Activated T-helper 1 cell treated with Interleukin-2 at 50 U/mL for 16 hours (primary cell): ENCODE results near the gene LYZL1.
"Not testable (repeated sequence)": the region's sequence is repeated elsewhere in the genome, so short reads cannot be mapped to it uniquely, and the experiment has no call there.

Experiments used
- DNase-seq: peaks from one replicate; pipeline ENCODE4 v3.0.0-alpha.2; 2020; ENCODE audit warnings: low read depth

Gene LYZL1

DNA sequence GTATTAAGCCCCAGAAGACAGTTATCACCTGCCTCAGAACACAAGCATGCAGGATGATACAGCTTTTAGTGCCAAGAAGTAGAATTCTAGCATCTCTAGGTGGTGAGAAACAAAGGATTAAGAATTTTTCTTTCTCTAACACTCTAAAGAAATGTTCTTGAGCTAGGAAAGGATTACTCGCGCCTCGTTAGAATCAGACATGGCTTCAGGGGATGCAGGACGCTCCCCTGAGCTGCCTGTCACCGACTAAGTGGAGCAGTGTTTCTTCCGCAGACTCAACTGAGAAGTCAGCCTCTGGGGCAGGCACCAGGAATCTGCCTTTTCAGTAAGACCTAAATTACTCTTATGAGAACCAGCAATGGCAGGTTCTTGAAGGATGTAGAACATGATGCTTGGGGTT lies at the start of gene LYZL1:
Gene LYZL1, plus strand, starts transcription at position 165 of the 400 bp plus-strand sequence. CDS start 2,798 bp downstream, outside the sequence.
- not testable (repeated sequence) for DNase-seq

DNA sequence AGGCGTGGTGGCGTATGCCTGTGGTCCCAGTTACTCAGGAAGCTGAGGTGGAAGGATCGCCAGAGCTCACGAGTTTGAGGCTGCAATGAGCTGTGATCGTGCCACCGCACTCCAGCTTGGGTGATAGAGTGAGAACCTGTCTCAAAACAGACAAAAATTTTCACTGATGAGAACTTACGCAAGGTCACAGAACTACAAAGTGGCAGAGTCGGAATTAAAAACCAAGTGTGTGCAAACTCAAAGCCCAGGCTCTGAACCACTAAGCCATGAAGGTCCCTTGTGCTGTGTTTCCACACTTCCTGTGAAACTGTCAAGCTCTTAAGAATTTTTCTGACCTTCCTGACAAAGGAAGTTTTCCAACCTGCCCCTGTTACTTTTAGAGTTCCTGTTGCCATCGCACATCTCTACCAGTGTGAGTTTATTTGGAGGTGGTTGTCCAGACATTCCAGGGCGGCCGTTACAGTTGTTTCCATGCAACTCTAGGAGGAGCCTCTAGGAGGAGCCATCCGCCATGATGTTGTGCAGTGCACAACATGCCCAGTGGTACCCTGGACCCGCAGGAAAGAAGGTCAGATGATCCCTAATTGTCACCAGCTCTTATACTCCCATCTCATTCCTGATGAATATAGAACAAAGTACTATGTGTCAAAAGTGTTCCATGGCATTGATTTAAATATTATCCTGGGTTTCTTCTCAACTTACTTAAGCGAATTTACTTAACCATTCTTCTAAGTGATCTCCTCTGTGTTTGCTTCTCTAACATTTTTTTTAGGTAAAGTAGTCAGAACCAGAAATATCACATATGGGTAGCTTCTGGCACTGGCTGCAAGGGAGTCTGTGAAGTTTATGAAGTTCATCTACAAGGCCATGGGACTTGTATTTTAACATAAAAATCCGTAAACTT lies 49.0 kb upstream of the LYZL1 start:
- DNase-seq = no peak

DNA sequence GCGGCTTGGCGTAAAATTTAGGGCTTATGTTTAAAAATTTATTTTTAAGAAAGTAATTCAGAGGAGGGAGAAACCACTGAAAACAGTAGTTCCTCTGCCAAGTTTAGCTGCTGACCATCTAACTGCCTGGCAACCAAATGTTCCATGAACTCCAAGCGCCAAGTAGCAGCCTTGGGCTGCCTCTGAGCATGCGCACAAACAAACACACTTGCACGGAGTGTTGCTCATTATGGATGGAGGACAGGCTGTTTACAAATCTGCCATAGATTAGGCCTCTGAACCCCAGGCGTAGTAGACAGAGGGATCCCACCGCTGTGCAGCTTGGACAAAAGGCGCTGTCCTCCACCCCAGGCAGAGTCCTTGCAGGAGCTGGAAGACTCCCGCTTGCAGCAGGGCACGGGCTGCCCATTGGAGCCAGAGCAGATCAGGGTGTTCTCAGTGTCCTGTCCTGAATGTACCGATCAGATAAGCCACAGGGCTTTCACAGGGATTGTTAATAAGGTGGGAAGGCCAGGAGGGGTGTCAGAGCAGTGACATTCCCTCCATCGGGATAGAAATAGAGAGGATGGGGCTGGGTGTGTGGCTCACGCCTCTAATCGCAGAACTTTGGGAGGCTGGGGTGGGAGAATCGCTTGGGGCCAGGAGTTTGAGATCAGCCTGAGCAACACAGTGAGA lies 47.7 kb upstream of the LYZL1 start:
- DNase-seq = no peak

- DNase-seq = no peak
Observed at GRCh38 chr10:29241925-29242324, 46.9 kb upstream of the LYZL1 start.

DNA sequence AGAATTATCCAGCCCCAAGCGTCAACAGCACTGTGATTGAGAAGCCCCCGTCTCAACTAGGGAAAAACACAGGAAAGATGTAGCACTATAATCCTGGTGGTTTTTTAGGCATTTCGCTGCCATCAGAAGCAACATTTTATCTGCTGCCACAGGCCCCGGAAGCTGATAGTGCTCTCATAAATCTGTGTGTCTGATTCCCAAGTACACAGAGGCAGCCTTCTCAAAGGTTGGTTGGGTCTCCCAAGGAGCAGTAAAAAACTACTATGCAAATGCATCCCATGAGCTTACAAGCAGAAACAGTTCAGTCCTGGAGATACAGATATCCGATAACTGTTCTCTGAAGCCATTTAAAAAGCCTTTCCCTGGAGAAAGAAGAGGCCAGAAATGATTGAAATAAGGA lies 45.8 kb upstream of the LYZL1 start:
- DNase-seq = no peak

- no peak for DNase-seq
Observed at GRCh38 chr10:29243750-29244149, 45.1 kb upstream of the LYZL1 start.

DNA sequence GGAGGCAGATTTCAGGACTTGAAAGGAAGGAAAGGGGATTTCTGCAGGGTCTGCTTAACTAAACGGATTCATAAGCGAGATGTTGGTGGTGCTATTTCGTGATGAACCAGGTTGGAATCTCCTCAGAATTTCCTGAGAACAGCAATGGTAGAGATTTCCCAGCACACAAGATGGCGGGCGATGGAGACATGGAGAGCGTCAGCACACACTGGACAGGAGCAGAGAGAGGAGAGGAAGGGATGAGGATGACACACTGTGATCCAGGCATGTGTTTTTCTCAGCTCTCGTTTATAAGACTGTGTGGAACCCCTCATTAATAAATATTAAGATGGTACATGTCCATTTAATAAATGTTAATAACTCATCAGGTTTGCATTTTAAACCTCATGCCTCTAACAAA lies 43.9 kb upstream of the LYZL1 start:
- DNase-seq = no peak

DNA sequence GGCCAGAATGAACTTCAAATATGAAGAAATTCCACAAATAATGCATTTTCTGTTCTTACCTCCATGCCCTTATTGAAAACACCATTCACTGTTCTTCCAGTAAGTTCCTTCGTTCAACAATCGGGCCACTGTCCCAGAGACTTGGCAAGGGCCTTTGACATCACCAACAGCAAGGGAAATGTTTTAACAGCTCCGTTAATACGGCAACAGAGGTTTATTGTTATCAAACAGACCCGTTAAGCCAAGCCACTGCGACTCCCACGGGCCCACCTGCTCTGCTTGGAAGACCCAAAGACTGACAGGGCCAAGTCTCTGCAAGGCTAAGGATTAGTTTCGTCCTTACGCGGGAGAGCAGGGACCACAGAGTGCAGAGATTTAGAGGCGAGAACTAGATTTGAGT lies 43.4 kb upstream of the LYZL1 start:
- DNase-seq = no peak

- no peak for DNase-seq
Observed at GRCh38 chr10:29246449-29246848, 42.4 kb upstream of the LYZL1 start.

GRCh38 chr10:29248158-29248557 lies 40.7 kb upstream of the LYZL1 start:
- no peak for DNase-seq

GRCh38 chr10:29249018-29249417 lies 39.9 kb upstream of the LYZL1 start:
- DNase-seq = no peak

DNA sequence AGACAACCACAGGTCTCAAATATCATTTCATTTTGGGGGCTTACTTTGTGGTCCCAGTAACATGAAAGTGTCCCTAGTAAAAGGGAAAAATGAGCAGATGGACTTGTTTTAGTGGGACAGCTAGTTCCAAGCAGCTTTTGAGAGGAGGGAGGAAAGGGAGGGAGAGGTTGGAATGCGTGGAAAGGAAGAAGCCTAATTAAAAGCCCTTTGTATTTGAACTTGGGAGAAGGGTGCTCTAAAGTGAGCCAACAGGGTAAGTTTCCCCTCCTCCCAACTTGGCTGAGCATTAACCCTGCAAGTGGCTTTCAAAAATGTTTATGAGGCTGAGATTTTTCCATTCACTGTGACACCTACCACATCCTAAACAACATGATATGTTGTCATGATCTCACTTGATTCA lies 38.8 kb upstream of the LYZL1 start:
- no peak for DNase-seq

DNA sequence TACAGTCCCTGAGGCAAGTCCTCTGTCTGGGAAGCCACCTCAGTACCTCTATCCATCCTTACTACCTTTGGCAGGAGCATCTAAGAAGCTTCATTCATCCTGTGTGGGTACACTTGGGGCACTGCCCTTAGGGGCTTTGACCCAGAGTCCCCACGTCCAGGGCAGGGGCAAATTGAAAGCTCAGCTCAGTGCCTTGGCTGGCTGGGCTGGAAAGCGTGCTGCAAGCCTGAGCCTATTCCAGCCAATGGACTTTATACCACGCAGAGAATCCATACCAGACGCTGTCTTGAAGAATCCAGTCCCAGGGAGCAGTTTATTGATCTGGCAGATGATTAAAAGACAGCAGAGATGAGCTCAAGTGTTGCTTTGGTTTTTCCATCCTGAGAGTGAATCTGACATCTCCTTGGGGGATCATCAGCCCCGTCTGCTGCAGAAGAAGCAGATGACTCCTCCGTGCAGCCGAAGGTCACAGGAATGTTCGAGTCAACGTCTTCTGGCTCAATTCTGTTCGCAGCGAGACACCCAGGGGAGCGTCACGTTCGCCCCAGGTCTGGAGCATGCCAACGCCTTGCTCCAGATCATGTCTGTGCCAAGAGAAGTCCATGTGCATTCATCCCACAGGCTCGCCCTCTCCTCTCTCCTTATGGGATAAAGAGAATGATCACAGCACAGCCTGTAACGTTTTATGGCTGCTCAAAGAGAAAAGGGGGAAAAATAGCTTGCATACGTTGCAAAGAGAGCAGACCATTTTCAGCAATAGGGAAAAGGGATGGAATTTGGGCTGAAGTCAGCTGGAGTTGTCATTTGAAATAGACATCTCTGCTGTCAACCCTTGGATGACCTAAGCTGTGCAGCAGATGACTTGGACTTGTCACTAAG lies 35.8 kb upstream of the LYZL1 start:
- no peak for DNase-seq

DNA sequence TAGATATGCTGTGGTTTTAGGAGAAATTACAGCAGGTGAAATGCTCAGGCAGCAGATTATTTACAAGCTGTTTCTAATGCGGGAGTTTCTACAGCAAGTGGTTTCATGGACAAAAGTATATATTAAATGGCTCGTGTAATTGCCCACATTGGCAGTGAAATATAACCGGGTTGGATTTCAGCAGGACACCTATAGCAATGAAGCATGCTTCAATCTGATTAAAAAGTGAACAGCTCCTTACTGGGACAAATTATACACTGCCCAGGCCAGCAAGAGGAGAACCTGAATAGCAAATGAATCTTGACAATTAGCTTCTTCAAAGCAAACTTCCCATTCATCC lies 35.2 kb upstream of the LYZL1 start:
- DNase-seq = no peak

- no peak for DNase-seq
Observed at GRCh38 chr10:29254123-29255046, 34.5 kb upstream of the LYZL1 start.

GRCh38 chr10:29255104-29255503 lies 33.8 kb upstream of the LYZL1 start:
- DNase-seq = no peak

- DNase-seq = no peak
Observed at GRCh38 chr10:29256019-29256418, 32.9 kb upstream of the LYZL1 start.

- no peak for DNase-seq
Observed at GRCh38 chr10:29256586-29256985, 32.3 kb upstream of the LYZL1 start.

GRCh38 chr10:29257106-29257783 lies 31.6 kb upstream of the LYZL1 start:
- no peak for DNase-seq

DNA sequence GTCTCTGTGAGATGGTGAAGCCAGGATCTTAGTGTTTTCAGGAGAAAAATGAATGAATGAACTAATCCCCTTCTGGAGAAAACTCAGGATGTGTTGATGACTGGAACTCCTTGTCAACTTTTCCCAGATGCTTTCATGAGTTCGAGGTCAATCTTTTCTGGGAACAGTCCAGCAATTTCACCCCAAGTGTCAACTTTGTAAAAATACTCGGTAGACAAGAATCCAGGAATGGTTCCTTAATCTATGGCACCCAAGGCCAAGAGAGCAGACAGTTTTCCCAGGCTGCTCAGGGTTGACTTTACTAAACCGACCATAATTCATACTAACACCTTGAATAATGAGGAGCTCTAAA lies 31.1 kb upstream of the LYZL1 start:
- DNase-seq = no peak

- DNase-seq = no peak
Observed at GRCh38 chr10:29259498-29259897, 29.4 kb upstream of the LYZL1 start.
